Measurements from ENCODE around the gene SLC10A2. TPM values are rescaled to one million over a fixed set of nuclear protein-coding genes. Genes with fewer than 3 reads are reported as not detected.

The SLC10A2 gene
- total RNA-seq, 1 donor from 2014 or later, result not detected

DNA sequence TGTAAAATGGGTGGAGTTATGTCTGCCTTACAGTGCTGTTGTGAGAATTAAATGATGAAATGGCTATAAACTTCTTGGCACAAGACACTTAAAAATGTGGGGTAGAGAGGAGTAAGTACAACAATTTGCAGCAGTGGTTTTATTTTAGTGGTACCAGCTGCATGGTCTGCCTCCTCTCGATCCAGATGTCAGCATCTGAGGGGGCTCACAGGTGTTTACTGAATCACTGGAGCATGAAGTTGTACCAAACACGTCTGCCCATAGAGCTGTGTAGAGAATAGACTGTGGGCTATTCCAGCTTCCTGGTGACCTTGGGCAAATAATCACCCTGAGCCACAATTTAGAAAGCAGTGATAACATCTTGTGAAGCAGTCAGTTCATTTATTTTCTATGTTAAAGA, 11.1 kb downstream of the SLC10A2 start:
- DNase-seq (ENCODE audit: extremely low read depth, low read depth, low spot score), result no peak

DNA sequence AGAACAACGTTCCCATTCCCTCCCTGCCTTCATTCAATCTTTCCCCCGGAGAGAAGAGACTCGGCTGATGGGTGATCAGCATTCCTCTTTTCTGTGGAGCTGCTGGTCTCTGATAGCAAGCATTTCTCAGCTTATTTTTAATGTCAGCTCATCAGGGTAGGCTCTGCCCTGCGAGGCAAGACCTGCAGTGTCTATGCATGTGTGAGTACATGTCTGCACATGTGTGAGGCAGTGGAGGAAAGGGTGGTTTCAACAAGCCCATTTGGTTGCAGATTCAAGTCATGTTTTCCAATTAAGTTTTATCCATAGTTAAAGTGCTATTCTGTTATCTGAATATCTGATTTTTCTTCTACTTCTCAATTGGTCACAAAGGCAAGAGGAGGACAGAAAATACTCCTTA, 19.5 kb downstream of the SLC10A2 start:
- no peak for DNase-seq (ENCODE audit: extremely low read depth, low read depth, low spot score)

DNA sequence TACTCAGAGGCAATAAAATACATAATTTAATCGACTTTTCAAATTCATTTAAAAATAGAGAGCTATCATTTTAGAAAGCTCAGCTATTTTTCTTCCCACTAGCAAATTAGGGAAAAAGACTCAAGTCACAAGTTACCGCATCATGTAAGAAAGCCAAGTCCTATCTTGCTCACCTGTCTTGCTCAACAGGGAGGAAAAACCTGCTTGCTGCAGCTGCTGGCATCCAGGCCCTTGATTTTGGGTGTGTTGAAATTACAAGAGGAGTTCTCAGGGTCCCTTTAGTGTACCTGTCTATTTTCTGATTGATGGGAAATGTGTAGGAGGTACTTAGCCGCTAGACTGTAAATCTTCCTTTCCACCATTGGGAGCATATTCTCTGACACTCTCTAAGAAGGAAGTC, 22.2 kb downstream of the SLC10A2 start:
- no peak for DNase-seq (ENCODE audit: extremely low read depth, low read depth, low spot score)

DNA sequence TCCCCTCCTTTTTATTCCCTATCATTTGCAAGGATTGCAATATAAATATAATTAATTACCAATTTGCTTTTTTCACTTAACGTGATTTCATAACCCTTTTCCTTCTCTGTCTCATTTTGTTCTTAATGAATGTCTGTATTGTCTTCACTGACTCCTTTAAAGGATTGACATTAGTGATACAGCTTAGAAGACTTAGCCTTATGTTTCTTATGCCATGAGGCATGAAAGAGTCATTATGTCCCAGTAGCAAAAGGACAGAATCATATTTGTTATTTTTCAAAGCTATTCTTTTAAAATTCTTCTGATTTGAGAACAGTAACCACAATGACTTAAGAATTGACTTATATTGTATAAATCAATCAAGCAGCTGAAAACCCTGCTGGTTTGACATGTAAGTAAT, 26.2 kb downstream of the SLC10A2 start:
- no peak for DNase-seq (ENCODE audit: extremely low read depth, low read depth, low spot score)

DNA sequence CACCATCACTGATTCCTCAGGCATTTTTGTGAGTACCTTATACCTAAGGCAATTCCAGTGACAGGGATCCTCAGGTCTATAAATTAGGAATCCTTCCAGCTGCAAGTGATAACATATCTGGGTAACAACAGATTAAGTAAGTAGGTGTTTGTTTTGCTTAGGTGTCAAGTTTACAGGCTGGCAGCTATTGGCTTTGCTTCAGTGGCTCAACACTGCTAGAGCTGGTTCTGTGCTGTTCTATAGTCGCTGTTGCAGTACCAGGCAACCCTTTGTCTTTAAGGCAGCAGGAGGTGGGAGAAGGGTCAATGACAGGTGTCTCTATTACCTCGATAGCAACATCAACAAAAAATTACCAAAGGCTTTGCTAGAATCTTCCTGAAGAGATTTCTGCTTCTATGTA, 27.0 kb downstream of the SLC10A2 start:
- DNase-seq (ENCODE audit: extremely low read depth, low read depth, low spot score), result no peak

DNA sequence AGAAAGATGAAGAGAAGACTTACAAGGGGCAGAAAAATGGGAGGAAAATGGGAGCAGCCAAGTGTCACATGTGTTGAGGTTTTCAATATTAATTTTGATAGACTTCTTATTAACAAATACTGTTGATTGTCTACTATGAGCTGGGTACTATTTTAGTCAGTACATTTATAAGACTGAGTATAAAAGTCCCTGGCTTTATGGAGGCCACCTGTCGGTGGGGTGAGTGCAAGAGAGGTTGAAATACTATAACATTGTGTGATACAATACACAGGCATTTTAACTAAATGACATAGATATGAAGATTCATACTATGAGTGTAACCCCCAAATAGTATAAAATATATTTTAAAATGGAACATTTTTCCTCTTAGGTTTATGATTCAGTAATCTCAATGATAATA, 29.9 kb downstream of the SLC10A2 start:
- DNase-seq (ENCODE audit: extremely low read depth, low read depth, low spot score), result no peak

DNA sequence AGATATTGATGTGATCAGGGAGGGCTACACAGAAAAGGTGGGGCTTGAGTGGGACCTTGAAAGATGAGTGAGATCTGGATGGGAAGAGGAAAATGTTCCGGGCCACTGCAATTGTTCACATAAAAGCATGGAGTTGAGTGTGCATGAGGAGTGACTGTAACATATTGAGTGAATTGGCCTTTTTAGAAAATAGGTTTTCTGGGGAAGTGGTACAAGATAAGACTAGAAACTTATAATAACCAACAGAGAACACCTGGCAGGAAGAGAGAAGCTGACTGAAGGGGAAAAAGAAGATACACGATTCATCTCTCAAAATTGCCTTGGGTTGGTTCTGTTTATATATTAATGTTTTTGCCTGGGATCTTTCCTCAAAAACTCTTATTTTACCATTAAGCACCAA, 32.2 kb downstream of the SLC10A2 start:
- no peak for DNase-seq (ENCODE audit: extremely low read depth, low read depth, low spot score)

DNA sequence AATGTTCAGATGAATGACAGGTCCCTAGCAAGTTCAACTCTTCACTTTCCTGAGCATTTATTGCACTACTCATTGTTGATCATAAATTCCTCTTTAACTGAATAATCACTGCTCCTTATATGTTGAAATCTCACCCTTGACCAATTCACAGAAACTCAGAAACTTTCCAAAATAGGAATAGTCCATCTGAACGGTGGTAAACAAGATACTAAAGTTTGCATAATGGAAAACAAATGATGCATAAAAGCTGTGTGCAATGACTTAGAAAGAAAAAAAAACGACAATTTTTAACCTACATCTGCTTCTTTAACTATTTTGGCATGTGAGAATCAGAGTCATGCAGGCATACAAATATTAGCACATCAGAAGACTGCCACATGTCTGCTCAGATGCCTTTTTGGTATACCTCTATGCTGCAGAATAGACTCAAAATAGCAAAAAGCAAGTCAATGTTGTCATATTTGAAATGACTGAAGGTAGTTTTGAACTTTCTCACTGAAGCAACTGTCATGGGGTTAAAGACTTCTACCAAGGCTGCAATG, 34.8 kb downstream of the SLC10A2 start:
- no peak for DNase-seq (ENCODE audit: extremely low read depth, low read depth, low spot score)

DNA sequence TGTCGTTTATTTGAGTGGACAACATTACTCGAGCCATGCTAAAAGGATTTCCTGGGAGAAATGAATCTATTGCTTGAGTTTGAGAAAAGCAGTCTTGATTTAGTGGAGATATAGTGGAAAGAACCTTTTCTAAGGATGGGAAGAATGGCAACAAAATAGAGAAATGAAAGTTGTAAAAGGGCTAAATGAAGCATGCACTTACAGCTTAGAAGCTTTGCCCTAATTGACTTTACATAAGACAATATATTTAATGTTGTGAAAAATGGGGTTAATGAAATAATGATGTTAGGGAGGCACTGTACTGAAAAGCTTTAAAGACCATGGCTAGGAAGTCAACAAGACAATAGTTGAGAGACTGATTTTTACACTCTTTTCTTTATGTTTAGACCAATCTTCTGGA, 35.4 kb downstream of the SLC10A2 start:
- no peak for DNase-seq (ENCODE audit: extremely low read depth, low read depth, low spot score)

DNA sequence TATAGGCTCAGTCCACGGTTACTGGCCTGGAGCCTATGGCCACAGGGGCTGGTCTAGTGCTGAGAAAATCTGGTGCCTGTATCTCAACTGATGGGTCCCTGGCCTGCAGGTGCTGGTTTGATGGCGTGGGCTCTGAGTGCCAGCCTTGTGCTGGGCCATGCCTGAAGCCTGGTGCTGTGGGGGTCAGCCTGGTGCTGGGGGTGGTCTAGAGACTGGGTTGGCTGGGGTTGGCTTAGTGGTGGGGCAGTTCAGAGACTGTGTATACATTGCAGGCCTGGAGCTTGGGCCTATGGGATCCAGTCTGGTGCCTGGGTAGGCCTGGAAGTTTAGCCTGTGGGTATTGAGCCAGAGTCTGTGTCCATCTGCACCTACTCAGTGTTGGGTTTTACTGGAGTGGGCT, 36.4 kb downstream of the SLC10A2 start:
- no peak for DNase-seq (ENCODE audit: extremely low read depth, low read depth, low spot score)

DNA sequence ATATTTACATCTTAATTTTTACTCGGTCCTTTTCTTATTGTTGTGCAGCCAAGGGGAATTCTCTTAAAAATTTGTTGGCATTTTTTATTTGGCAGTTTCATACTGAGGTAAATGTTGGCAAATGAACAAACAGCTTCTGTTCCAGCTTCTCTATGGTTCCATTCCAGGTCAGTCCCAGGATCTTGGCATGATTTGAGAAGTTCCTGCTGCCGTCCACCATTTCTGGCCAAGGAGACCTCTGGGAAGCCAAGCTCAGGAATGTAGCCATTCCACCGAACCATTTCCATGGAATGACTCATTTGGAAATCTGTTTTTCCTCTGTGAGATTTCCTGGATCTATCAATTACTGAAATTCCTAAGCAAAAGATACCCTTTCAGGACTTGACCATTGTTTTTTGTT, 43.9 kb downstream of the SLC10A2 start:
- DNase-seq (ENCODE audit: extremely low read depth, low read depth, low spot score), result no peak

DNA sequence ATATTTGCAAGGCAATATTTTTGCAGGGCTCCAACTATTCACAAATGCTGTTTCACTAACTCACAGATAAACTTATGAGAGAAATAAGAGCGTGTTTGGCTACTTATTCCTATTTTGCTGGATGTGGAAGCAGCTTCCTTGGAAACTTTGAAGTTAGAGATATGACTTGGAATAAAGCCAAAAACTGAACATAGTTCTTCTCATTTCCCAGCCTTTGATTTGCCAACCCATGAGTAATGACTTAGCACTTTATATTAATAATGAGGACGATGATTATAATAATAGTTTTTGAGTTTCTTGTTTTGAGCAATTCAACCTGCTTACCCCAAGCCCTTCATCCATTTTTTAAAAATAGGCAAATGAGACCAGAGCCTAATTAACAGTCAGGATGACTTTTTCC, 47.7 kb downstream of the SLC10A2 start:
- DNase-seq (ENCODE audit: extremely low read depth, low read depth, low spot score), result no peak

DNA sequence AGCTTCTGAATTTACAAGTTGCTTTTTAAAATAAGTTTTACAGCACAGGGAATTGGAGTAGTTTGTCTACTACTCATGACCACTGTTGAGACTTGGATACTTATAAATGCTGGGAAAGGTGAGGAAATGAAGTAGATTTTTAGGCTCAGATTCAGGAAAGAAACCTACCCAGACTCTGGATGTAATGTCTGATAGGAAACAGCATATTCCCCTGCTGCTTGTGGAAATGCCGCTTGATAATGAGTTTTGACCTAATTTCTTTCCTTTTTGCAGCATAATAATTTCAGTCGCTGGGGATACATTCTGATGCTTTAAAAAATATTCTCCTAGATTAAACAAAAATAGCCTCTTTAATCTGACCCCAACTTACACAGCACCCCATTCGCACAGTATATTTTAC, 53.6 kb downstream of the SLC10A2 start:
- no peak for DNase-seq (ENCODE audit: extremely low read depth, low read depth, low spot score)

DNA sequence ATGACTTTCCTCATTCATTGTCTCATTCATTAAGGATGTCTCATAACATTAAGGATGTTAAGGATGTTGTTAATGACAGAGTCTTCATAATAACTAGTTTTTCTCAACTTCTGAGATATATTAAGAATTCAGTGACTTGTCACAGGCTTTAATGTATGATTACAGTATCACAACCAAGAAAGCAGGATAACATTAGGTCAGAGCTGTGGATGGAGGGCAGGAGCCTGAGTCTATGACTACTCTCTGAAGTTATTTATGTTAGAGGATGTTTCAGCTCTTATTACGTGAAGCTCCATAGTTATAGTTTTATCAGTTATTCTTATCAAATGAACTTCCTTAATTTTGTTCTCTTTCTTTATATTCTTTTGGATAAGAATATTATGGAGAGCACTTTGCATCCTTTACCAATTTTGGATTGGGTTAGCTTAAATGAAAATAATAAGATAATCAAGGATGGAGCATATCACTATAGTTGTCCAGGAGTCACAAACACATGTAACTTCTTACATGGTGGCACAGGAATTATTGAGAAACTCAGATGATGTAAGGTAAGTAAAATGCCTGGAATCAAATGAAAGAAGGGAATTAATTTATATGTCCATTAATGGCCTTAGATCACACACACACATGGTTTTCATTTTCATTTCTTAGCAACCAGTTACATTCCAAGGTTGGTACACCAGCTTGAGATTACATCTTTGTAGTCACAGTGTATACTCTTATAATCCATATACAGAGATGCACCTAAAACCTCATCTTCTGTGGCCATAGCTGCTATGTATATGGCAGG, 57.0 kb downstream of the SLC10A2 start:
- DNase-seq (ENCODE audit: extremely low read depth, low read depth, low spot score), result no peak

DNA sequence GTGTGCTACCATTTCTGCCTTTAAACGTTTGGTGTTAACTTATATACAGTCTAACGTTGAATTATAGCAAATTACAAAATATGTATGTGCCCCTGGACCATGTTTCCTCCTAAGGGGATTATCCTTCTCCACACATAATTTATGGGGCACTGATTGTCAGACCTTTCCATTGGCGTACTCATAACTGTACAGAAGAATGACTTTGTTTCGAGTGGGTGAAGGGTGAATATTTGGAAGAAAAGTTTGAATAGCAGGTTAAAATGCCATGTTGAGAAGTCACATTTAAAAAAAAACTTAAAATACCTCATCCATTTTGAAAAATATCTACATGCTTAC, 58.8 kb downstream of the SLC10A2 start:
- no peak for DNase-seq (ENCODE audit: extremely low read depth, low read depth, low spot score)

DNA sequence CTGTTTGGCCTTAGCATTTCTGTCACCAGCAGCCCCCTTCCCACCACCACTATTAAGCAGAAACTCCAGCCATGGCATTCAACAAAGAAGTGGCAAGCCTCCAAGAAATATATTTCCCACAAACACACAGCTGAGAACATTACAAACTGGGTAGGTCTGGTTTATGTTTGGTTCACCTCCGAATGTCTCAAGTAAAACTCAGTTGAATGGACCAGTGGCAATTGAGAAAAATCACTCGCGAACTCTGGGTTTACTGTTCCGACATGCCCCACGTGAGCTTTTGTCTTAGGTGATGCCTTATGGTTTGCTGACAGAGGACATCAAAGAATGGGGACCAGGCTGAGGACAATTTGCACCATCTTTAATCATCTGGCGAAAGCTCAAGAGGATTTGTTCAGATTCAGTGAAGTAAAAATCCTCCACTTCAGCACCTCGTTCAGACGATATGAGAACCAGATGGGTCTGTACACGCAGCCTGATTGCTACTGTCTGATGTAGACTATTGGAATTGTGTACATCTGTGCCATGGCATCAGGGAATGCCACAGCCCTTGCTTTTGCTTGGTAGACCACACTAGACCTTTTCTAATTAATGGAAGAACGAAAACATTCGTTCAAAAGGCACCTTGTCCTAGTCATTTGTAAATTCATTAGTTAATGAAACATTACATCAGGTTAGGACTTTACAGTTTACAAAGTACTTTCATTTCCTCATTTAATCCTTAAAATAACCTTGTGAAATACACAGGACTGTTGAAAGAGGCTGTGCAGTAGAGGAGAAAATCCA, 59.4 kb downstream of the SLC10A2 start:
- no peak for DNase-seq (ENCODE audit: extremely low read depth, low read depth, low spot score)

DNA sequence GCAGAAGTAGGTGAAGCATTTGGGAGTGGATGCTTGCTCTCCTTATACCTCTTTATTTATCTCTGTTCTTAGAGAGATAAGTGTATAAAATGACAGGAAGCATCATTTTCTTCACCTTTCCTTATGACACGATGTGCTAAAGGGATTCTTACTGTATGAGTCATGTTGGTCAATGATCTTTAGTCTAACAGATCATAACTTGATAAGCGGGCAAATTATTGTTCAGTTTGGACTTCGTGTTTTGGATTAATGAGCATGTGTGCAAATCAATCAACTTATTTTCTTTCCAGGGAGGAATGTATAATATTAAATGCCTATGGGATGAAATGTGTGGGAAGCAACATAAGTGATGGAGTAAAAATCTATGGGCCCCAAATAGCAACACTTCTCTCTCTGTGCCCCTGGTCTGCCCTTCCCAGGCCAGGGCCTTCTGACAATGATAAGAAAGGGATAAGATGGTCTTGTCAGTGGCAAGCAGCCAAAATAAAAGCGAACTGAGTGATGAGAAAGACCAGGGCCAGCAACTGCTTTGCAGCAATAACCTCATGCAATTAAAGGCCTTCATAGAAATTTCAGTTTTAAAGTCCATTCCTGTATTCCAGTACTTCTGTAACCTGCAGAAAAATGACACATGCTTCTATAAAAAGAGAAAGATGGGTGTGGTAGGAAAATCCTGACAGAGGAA, 61.4 kb downstream of the SLC10A2 start:
- no peak for DNase-seq (ENCODE audit: extremely low read depth, low read depth, low spot score)

DNA sequence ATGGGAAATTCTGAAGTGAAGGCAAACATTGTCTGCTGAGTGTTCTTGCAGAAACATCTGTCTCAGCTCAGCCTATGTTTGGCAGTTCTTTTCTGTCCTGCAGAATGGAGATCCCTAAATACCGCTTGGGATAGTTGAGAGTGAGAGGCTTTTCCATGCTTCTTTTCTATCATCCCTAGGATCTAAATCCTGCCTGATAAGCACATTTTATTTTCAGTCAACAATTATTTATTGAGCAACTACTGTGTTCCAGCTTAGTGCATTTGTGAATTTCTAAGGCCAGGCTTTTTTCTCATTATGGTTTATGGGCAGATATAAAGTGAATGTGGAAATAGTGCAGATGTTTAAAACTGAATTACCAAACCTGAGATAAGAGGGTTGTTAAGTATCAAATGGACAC, 62.6 kb downstream of the SLC10A2 start:
- DNase-seq (ENCODE audit: extremely low read depth, low read depth, low spot score), result no peak

DNA sequence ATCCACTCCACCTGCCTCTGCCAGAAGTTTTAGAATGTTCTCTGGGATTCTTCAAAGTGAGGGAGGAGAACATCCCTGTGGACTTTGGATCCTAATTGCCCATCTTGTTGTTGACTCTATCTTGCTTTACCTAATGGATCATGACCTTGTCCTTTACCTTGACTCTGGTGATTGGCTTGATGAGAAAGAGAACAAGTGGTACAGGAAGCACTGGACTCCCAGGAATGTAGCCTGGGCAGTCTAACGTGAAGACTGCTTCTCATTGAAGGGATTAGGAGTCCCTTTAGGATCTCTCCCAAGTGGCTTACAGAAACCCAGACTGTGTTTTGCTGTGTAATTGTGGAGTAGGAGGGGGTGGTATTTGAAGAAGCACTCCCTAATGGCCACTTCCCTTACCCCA, 63.9 kb downstream of the SLC10A2 start:
- DNase-seq (ENCODE audit: extremely low read depth, low read depth, low spot score), result no peak

DNA sequence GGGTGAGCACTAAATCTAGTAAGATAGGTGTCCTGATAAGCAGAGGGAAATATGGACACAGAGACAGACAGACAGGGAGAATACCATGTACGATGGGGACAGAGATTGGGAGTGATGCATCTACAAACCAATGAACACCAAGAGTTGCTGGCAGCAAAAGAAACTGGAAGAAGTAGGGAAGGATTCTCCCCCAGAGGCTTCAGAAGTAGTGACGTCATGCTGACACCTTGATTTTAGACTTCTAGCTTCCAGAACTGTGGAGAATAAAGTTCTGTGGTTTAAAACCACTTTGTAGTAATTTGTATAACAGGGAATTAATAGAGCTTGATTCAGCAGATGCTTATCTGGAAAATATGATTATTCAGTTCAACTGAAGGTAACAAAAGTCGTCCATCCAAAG, 66.1 kb downstream of the SLC10A2 start:
- no peak for DNase-seq (ENCODE audit: extremely low read depth, low read depth, low spot score)

DNA sequence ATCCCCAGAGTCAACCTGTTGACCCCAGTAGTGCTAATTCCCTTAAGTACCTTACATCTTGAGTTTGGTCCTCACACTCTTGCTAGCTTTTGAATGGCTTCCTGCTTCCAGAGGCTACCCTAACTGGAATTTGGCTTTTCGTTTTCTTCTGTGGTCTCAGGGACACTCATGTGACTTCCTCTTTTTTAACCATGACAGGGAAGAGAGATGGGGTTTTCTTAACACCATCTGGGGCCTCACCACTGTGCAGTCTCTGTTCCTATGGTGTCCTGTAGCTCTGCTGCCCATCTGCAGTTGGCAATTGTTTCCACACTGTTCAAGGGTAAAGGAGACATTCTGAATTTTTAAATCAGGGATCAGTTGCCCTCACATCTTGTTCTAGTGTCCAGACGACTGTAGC, 66.7 kb downstream of the SLC10A2 start:
- DNase-seq (ENCODE audit: extremely low read depth, low read depth, low spot score), result no peak
